ENCODE results near the gene IQCM. TPM values are rescaled to one million over a fixed set of nuclear protein-coding genes. Genes with fewer than 3 reads are reported as not detected.
"Not testable (repeated sequence)": the region's sequence is repeated elsewhere in the genome, so short reads cannot be mapped to it uniquely, and the experiment has no call there.

Gene IQCM
- polyA plus RNA-seq, 1 donor from 2014 or later, result not detected

DNA sequence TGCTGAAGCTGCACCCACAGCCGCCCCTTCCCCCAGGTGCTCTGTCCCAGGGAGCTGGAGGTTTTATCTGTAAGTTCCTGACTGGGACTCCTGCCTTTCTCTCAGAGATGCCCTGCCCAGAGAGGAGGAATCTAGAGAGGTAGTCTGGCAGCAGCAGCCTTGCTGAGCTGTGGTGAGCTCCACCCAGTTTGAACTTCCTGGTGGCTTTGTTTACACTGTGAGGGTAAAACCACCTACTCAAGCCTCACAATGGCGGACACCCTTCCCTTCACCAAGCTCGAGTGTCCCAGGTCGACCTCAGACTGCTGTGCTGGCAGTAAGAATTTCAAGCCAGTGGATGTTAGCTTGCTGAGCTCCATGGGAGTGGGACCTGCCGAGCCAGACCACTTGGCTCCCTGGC, 474.5 kb downstream of the IQCM start:
- H3K9me3 Mint-ChIP-seq, result peaks cover 5 to 12% (median 6%) of the 10 kb centered on the region in 3 donors
- H3K27ac Mint-ChIP-seq, H3K27me3 Mint-ChIP-seq, H3K4me3 Mint-ChIP-seq, H3K4me1 Mint-ChIP-seq, H3K36me3 Mint-ChIP-seq: not testable (repeated sequence)

DNA sequence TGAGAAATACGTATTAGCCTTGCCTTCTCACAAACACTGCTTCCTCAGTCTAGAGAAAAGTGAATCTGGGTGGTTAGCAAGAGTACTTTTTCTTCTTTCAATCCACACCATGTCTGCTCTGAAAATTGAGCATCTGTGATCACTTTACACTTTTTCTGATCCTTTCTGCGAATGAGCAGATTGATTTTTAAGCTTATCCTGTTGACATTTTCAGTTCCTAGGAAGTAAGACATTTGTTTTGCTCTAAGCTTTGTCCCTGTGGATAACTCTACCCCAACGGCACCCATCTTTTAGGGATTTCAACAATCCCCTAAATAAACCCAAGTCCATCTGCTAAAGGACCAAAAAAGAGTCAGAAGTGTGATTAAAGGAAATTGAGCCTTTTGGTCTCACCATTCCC, 487.5 kb downstream of the IQCM start:
- Mint-ChIP-seq H3K9me3 (peaks cover 2 to 5% (median 3%) of the 10 kb centered on the region in 3 donors), H3K27ac (no peak overlapping the region), H3K4me3 (no peak overlapping the region), H3K27me3 (no peaks in the 10 kb centered on the region), H3K4me1 (no peaks in the 10 kb centered on the region), H3K36me3 (no peaks in the 10 kb centered on the region)

DNA sequence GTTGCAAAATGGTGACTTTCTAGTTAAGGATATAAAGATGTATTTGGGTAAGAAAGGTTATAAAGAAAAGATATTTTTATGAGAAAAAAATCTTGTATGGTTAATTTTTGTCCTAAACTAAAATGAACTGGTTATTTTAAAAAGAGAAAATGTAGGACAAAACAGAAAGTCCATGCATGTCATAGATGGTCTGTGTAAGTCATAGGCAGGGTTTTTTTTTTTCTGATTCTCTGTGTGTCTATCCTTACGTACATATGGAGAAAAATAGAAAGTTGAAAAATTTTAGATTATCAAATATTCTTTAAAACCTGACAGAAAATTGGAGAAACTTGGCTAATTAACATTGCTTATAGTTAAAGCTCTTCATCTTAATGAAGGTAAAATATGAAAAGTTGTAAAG, 493.4 kb downstream of the IQCM start:
- Mint-ChIP-seq H3K27ac (no peak overlapping the region), H3K9me3 (peaks cover 4 to 11% (median 5%) of the 10 kb centered on the region in 3 donors), H3K4me3 (no peak overlapping the region), H3K4me1 (no peaks in the 10 kb centered on the region), H3K27me3 (no peaks in the 10 kb centered on the region), H3K36me3 (no peaks in the 10 kb centered on the region)

DNA sequence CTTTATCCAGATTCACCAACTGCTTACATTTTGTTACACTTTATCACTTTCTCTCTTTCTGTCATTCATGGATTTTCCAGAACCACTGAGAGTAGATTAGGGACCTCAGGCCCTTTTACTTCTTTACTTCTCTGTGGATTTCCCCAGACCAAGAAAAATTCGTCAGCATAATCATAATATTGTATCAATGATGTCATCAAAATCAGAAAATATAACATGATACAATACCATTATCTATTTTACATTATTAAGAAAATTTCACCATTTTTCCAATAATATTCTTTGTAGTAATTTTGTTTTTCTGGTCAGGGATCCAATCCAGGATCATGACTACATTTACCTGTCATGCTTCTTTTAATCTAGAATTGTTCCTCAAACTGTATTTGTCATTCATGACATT, 494.2 kb downstream of the IQCM start:
- Mint-ChIP-seq H3K36me3 (no peaks in the 10 kb centered on the region), H3K4me3 (no peak overlapping the region), H3K9me3 (peaks cover 4 to 11% (median 5%) of the 10 kb centered on the region in 3 donors), H3K27me3 (no peaks in the 10 kb centered on the region), H3K27ac (no peak overlapping the region), H3K4me1 (no peaks in the 10 kb centered on the region)

- Mint-ChIP-seq H3K4me3 (no peak overlapping the region), H3K27ac (no peak overlapping the region), H3K36me3 (no peaks in the 10 kb centered on the region), H3K4me1 (no peaks in the 10 kb centered on the region), H3K27me3 (no peaks in the 10 kb centered on the region), H3K9me3 (peaks cover 0 to 6% (median 2%) of the 10 kb centered on the region in 3 donors)
Observed at GRCh38 chr4:149311076-149311475, 504.6 kb downstream of the IQCM start.

DNA sequence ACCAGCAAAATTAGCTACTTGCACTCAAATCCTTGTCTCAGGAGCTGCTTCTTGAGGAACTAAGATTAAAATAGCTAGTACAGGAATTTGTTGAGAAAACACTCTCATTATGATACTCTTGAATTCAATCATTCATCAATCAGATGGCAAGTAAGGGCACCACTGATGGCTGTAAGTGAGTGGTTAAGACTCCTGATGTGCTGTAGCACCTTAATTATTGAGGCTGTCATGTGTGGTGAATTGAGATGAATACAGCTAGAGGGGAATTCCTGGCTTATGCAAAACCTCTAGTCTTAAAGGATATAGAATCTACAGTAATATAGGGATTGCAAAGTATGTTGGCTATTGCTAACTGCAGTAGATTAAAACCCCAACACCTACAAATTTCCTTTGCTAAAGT, 509.1 kb downstream of the IQCM start:
- H3K9me3 Mint-ChIP-seq, result peaks cover 0 to 4% (median 2%) of the 10 kb centered on the region in 3 donors
- no peak overlapping the region for H3K4me3 Mint-ChIP-seq
- no peaks in the 10 kb centered on the region for H3K4me1 Mint-ChIP-seq
- H3K36me3 Mint-ChIP-seq, result no peaks in the 10 kb centered on the region
- H3K27ac Mint-ChIP-seq, result no peak overlapping the region
- no peaks in the 10 kb centered on the region for H3K27me3 Mint-ChIP-seq
